MCF 10A (cell line): ENCODE data around the gene SPAG8. TPM values are rescaled to one million over a fixed set of nuclear protein-coding genes. Genes with fewer than 3 reads are reported as not detected.

ENCODE experiments used
- BruUV-seq: library from RNA; stranded (reverse); fragments of 400-500 nt; replicated peaks from 2 replicates; lab custom pipeline; 2021; lab: Mats Ljungman, UMichigan
- CTCF ChIA-PET: fragments of 300-600 bp; sonication (Branson Sonifier 250); formaldehyde crosslinking; extraction: SDS; loops from one replicate; lab custom pipeline; 2021; ENCODE audit warnings: antibody characterized with exemption, inconsistent platforms; lab: Yijun Ruan, JAX
- POLR2A ChIA-PET: fragments of 300-600, 350-650 bp; sonication (Branson Sonifier 250); formaldehyde crosslinking; extraction: SDS; loops from one replicate; lab custom pipeline; 2020; ENCODE audit warnings: antibody characterized with exemption, inconsistent platforms; lab: Yijun Ruan, JAX
- DNase-seq: peaks from one replicate; pipeline ENCODE4 v3.0.0-alpha.2; 2018; ENCODE audit not compliant: unreplicated experiment
- H3K27ac Mint-ChIP-seq: one replicate; pipeline ENCODE4 v1.8.0; 2022; ENCODE audit warnings: mild to moderate bottlenecking, low read depth, mixed read lengths; ENCODE audit not compliant: unreplicated experiment
- H3K27me3 Mint-ChIP-seq: one replicate; pipeline ENCODE4 v1.8.0; 2022; ENCODE audit warnings: mixed read lengths; ENCODE audit not compliant: insufficient read depth, unreplicated experiment
- H3K36me3 Mint-ChIP-seq: one replicate; pipeline ENCODE4 v1.8.0; 2022; ENCODE audit warnings: mild to moderate bottlenecking, moderate library complexity, mixed read lengths; ENCODE audit not compliant: insufficient read depth, unreplicated experiment
- H3K4me1 Mint-ChIP-seq: one replicate; pipeline ENCODE4 v1.8.0; 2022; ENCODE audit warnings: mixed read lengths; ENCODE audit not compliant: insufficient read depth, unreplicated experiment
- H3K4me3 Mint-ChIP-seq: one replicate; pipeline ENCODE4 v1.8.0; 2022; ENCODE audit warnings: mild to moderate bottlenecking, moderate library complexity, mixed read lengths; ENCODE audit not compliant: unreplicated experiment
- H3K9me3 Mint-ChIP-seq: one replicate; pipeline ENCODE4 v1.8.0; 2022; ENCODE audit warnings: mixed read lengths; ENCODE audit not compliant: unreplicated experiment
- CTCF ChIP-seq: fragments of 200-600 bp; IDR thresholded peaks from one replicate; pipeline ENCODE4 v1.8.0; 2022; ENCODE audit warnings: antibody characterized with exemption, mild to moderate bottlenecking; ENCODE audit not compliant: unreplicated experiment
- intact Hi-C: fragments of 100-400 bp; cut with micrococcal nuclease; formaldehyde crosslinking; loops from 2 replicates; pipeline ENCODE4 v1.14.1; 2022
- total RNA-seq: library from RNA; stranded (reverse); gene quantifications from 2 replicates; pipeline ENCODE4 v1.2.3, GENCODE V29; 2022

Gene SPAG8
- total RNA-seq, 1 experiment from 2014 or later = 1.1 TPM

GRCh38 chr9:35771075-35771433, 41.0 kb downstream of the SPAG8 start:
- no peaks in the 10 kb centered on the region for H3K27me3 Mint-ChIP-seq
- no peaks in the 10 kb centered on the region for H3K36me3 Mint-ChIP-seq
- no peaks in the 10 kb centered on the region for H3K4me1 Mint-ChIP-seq
- ChIA-PET POLR2A (interaction anchor here (0.5 to 3.3 kb wide), 15 partner anchors 10 to 421 kb away, joined by 3 to 24 read pairs (median 4); partner anchors contain the start of genes ARHGEF39, CREB3, RGP1 and TLN1), CTCF (interaction anchor here (0.6 to 2.4 kb wide), 8 partner anchors 9 to 439 kb away, joined by 3 to 9 read pairs (median 4); partner anchors contain the start of genes GBA2 and RGP1)
- TF ChIP-seq CTCF = no peak
- H3K4me3 Mint-ChIP-seq = no peak overlapping the region
- H3K9me3 Mint-ChIP-seq = no peaks in the 10 kb centered on the region
- no peak overlapping the region for H3K27ac Mint-ChIP-seq
- BruUV-seq = no TSS peak
- intact Hi-C loops = no loop called here
- no peak for DNase-seq

- no TSS peak for BruUV-seq
- H3K4me1 Mint-ChIP-seq = no peaks in the 10 kb centered on the region
- H3K9me3 Mint-ChIP-seq = no peaks in the 10 kb centered on the region
- no peaks in the 10 kb centered on the region for H3K36me3 Mint-ChIP-seq
- ChIA-PET CTCF (interaction anchor here (0.6 to 2.1 kb wide), 9 partner anchors 14 to 112 kb away, joined by 3 to 10 read pairs (median 4); partner anchors contain the start of genes CCDC107 and RMRP), POLR2A (interaction anchor here (1.0 to 1.5 kb wide), 4 partner anchors 9 to 137 kb away, joined by 3 to 8 read pairs (median 5); partner anchors contain the start of genes HRCT1 and SPAG8)
- H3K27me3 Mint-ChIP-seq = no peaks in the 10 kb centered on the region
- no peak overlapping the region for H3K27ac Mint-ChIP-seq
- no peak for TF ChIP-seq CTCF
- no peak for DNase-seq
- no peak overlapping the region for H3K4me3 Mint-ChIP-seq
- intact Hi-C loops = no loop called here
Measured at GRCh38 chr9:35769763-35770162, 42.3 kb downstream of the SPAG8 start.

- TF ChIP-seq CTCF = no peak
- H3K4me1 Mint-ChIP-seq = no peaks in the 10 kb centered on the region
- H3K4me3 Mint-ChIP-seq = no peak overlapping the region
- no TSS peak for BruUV-seq
- no peak overlapping the region for H3K27ac Mint-ChIP-seq
- H3K27me3 Mint-ChIP-seq = no peaks in the 10 kb centered on the region
- intact Hi-C loops = no loop called here
- no peaks in the 10 kb centered on the region for H3K9me3 Mint-ChIP-seq
- ChIA-PET POLR2A (interaction anchor here (0.6 to 1.0 kb wide), 2 partner anchors 11 kb away, joined by 3 to 5 read pairs; no protein-coding TSS in a partner anchor), CTCF (interaction anchor here (0.6 to 2.1 kb wide), 3 partner anchors 12 to 59 kb away, joined by 3 to 10 read pairs (median 3); no protein-coding TSS in a partner anchor)
- DNase-seq = no peak
- no peaks in the 10 kb centered on the region for H3K36me3 Mint-ChIP-seq
Measured at GRCh38 chr9:35767458-35767857, 44.6 kb downstream of the SPAG8 start.

GRCh38 chr9:35766997-35767396, 45.1 kb downstream of the SPAG8 start:
- Mint-ChIP-seq H3K4me1 (no peaks in the 10 kb centered on the region), H3K36me3 (no peaks in the 10 kb centered on the region), H3K27me3 (no peaks in the 10 kb centered on the region), H3K9me3 (no peaks in the 10 kb centered on the region), H3K4me3 (no peak overlapping the region), H3K27ac (no peak overlapping the region)
- ChIA-PET CTCF (interaction anchor here (0.6 kb wide), 1 partner anchor 59 kb away, joined by 3 read pairs; no protein-coding TSS in a partner anchor), POLR2A (no interaction called here)
- no peak for TF ChIP-seq CTCF
- intact Hi-C loops = no loop called here
- BruUV-seq = no TSS peak
- no peak for DNase-seq
